ENCODE measurements around the gene GALK2. TPM values are rescaled to one million over a fixed set of nuclear protein-coding genes. Genes with fewer than 3 reads are reported as not detected.

Gene GALK2
- polyA plus RNA-seq, 2 of the 4 experiments (the other 2 are of a cell fraction) = 26.8 to 40.5 TPM

- 79% methylated on average over 2 of the region's 2 CpGs for WGBS (ENCODE audit: missing lambda C conversion rate)
- H3K27ac ChIP-seq = no peak overlapping the region
- TF ChIP-seq MAX (IDR thresholded peaks at IDR 0.05) (no peak), NR3C1 (IDR thresholded peaks at IDR 0.05) (no peak), MYC (IDR thresholded peaks at IDR 0.05; ENCODE audit: borderline replicate concordance, low read length) (no peak)
- ChIA-PET POLR2A (interaction anchor here (0.6 kb wide), 1 partner anchor 684 kb away, joined by 3 read pairs; no protein-coding TSS in a partner anchor), CTCF (no interaction called here)
- no peak for DNase-seq (ENCODE audit: low read depth in 1 of 2, low spot score in 1 of 2)
- ATAC-seq = no peak
- no peak overlapping the region for H3K4me3 ChIP-seq
- no peak for FAIRE-seq
- no peaks in the 10 kb centered on the region for H3K9me3 ChIP-seq
- no peaks in the 10 kb centered on the region for H3K4me1 ChIP-seq
- H3K4me2 ChIP-seq = no peak overlapping the region
These were observed 103.8 kb downstream of the GALK2 start for GRCh38 chr15:49273734-49274318.

GRCh38 chr15:49278751-49279150 is 108.7 kb downstream of the GALK2 start:
- no peaks in the 10 kb centered on the region for H3K9me3 ChIP-seq
- no peak overlapping the region for H3K27ac ChIP-seq
- H3K4me3 ChIP-seq = no peak overlapping the region
- CTCF ChIA-PET = no interaction called here
- 89% methylated on average over 5 of the region's 5 CpGs for whole genome bisulfite sequencing (ENCODE audit: missing lambda C conversion rate)
- POLR2A ChIA-PET = no interaction called here
- no peak for DNase-seq (ENCODE audit: low read depth in 1 of 2, low spot score in 1 of 2)
- no peak overlapping the region for H3K4me2 ChIP-seq
- ATAC-seq = no peak
- FAIRE-seq = no peak
- no peaks in the 10 kb centered on the region for H3K4me1 ChIP-seq
- TF ChIP-seq ELK1 (IDR thresholded peaks at IDR 0.05; ENCODE audit: low read depth, low read length) (no peak), MAZ (IDR thresholded peaks at IDR 0.05; ENCODE audit: borderline replicate concordance, low read depth, low read length) (no peak), CHD2 (IDR thresholded peaks at IDR 0.05; ENCODE audit: low read length, partially characterized antibody) (no peak), MYC (IDR thresholded peaks at IDR 0.05; ENCODE audit: borderline replicate concordance, low read length) (no peak), BHLHE40 (IDR thresholded peaks at IDR 0.05; ENCODE audit: low read depth, low read length) (no peak), E2F6 (IDR thresholded peaks at IDR 0.05; ENCODE audit: borderline replicate concordance, low read depth) (no peak), HDAC2 (IDR thresholded peaks at IDR 0.05) (no peak), KDM1A (IDR thresholded peaks at IDR 0.05; ENCODE audit: low read depth) (no peak), FOSL2 (IDR thresholded peaks at IDR 0.05) (no peak), FOSL2 (CRISPR knock-in tag; IDR thresholded peaks at IDR 0.05) (no peak), EHMT2 (IDR thresholded peaks at IDR 0.05; ENCODE audit: low read depth) (no peak), USF2 (IDR thresholded peaks at IDR 0.05) (no peak), SMC3 (IDR thresholded peaks at IDR 0.05) (no peak), ZFP36 (IDR thresholded peaks at IDR 0.05; ENCODE audit: borderline replicate concordance, partially characterized antibody) (no peak), ZSCAN20 (CRISPR knock-in tag; IDR thresholded peaks at IDR 0.05) (no peak), HMGXB4 (CRISPR knock-in tag; IDR thresholded peaks at IDR 0.05; ENCODE audit: borderline replicate concordance) (no peak), FOSB (CRISPR knock-in tag; IDR thresholded peaks at IDR 0.05) (no peak), KDM5A (IDR thresholded peaks at IDR 0.05) (no peak), HOXA7 (CRISPR knock-in tag; IDR thresholded peaks at IDR 0.05) (no peak), PHF8 (IDR thresholded peaks at IDR 0.05; ENCODE audit: borderline replicate concordance, low read depth) (no peak), HEYL (CRISPR knock-in tag; IDR thresholded peaks at IDR 0.05) (no peak)
